Upper lobe of left lung (tissue), 6 donors: ENCODE data around the gene ANKDD1B. TPM values are rescaled to one million over a fixed set of nuclear protein-coding genes. Genes with fewer than 3 reads are reported as not detected.

Experiments
- ATAC-seq, 2 donors: fragments of 200-7000 bp; cut with Tn5 transposase; one replicate each; pipeline ENCODE4 v1.9.1; 2022; ENCODE audit warnings: mild to moderate bottlenecking in 2 of 2, moderate library complexity in 2 of 2; ENCODE audit not compliant: low FRiP score in 2 of 2
- DNase-seq, 2 donors: peaks; one replicate each; pipeline ENCODE4 v3.0.0-alpha.2; 2019 to 2020
- H3K27ac ChIP-seq, 4 donors: fragments of 200-600 bp; sonication (generic); one replicate each; pipeline ENCODE4 v1.5.1; 2016 to 2019
- H3K27me3 ChIP-seq, 4 donors: fragments of 200-600 bp; sonication (generic); one replicate each; pipeline ENCODE4 v1.5.1; 2017 to 2019
- H3K36me3 ChIP-seq, 4 donors: fragments of 200-600 bp; sonication (generic); one replicate each; pipeline ENCODE4 v1.5.1; 2016 to 2019
- H3K4me1 ChIP-seq, 4 donors: fragments of 200-600 bp; sonication (generic); one replicate each; pipeline ENCODE4 v1.5.1; 2018 to 2019
- H3K4me3 ChIP-seq, 4 donors: fragments of 200-600 bp; sonication (generic); one replicate each; pipeline ENCODE4 v1.5.1; 2017 to 2019; ENCODE audit warnings: mild to moderate bottlenecking in 2 of 4, moderate library complexity in 1 of 4
- H3K9me3 ChIP-seq, 4 donors: fragments of 200-600 bp; sonication (generic); one replicate each; pipeline ENCODE4 v1.5.1; 2018 to 2019
- CTCF ChIP-seq, 6 experiments: fragments of 450-650 bp in 4 of 6; fragments of 200-600 bp in 2 of 6; sonication (generic) in 2 of 6; IDR thresholded peaks; one replicate each; pipeline ENCODE4 v1.5.1; 2016 to 2019; ENCODE audit warnings: antibody characterized with exemption in 6 of 6
- EP300 ChIP-seq, 4 donors: sonication (generic); formaldehyde crosslinking; IDR thresholded peaks; one replicate each; pipeline ENCODE4 v1.5.1; 2017; ENCODE audit warnings: antibody characterized with exemption in 4 of 4, control low read depth in 2 of 4
- POLR2A ChIP-seq, 4 donors: fragments of 450-650 bp; IDR thresholded peaks; one replicate each; pipeline ENCODE4 v1.5.1; 2016 to 2017; ENCODE audit warnings: antibody characterized with exemption in 4 of 4, mild to moderate bottlenecking in 2 of 4
- POLR2AphosphoS5 ChIP-seq, 2 donors: sonication (generic); formaldehyde crosslinking; IDR thresholded peaks; one replicate each; pipeline ENCODE4 v1.5.1; 2017; ENCODE audit warnings: antibody characterized with exemption in 2 of 2
- WGBS, 2 donors: methylation state at CpG; one replicate each; pipeline ENCODE4 v1.1.5; 2017 to 2018; 5-methylcytosine and 5-hydroxymethylcytosine counted together
- small RNA-seq, 4 donors: library from RNA; depleted of rRNA; stranded (forward); fragments of <200 nt; gene quantifications; one replicate each; pipeline ENCODE3, GENCODE V24; 2016
- total RNA-seq, 6 donors: library from RNA; depleted of rRNA in 4 of 6; stranded (reverse); fragments of >200 nt in 4 of 6; gene quantifications; one replicate each; pipeline versions ENCODE4 v1.1.0 to v1.2.1, GENCODE V29; 2016 to 2021
- donor health status: DM: no; HTN: no; CAD: no; lungs with moderate emphysema.
- donor health status: DM: no; HTN: yes; CAD: no; lungs with severe emphysema.

Gene ANKDD1B
- total RNA-seq, 6 donors from 2014 or later = 0.67 to 7.3 (median 4.4) TPM

GRCh38 chr5:75716715-75717081, 105.4 kb downstream of the ANKDD1B start:
- Histone ChIP-seq H3K4me1 (peaks cover 4 to 17% (median 9%) of the 10 kb centered on the region in 4 donors), H3K9me3 (no peaks in the 10 kb centered on the region), H3K27ac (peak overlapping the region; percentile 84 to 95 (median 91)), H3K4me3 (peak overlapping the region; percentile 75 to 91 (median 80)), H3K36me3 (peaks cover 0 to 9% (median 0%) of the 10 kb centered on the region in 4 donors), H3K27me3 (no peaks in the 10 kb centered on the region)
- 0% methylated on average over 7 of the region's 7 CpGs for WGBS, 2 donors
- DNase-seq (no peak), ATAC-seq (peak in 1 of 2 donors; percentile 15)
- TF ChIP-seq CTCF (IDR thresholded peaks at IDR 0.05) = no peak
- no peak for TF ChIP-seq EP300 (IDR thresholded peaks at IDR 0.05)
- no peak for TF ChIP-seq POLR2AphosphoS5 (IDR thresholded peaks at IDR 0.05)
- no peak for TF ChIP-seq POLR2A (IDR thresholded peaks at IDR 0.05)

GRCh38 chr5:75717082-75717922, 106.0 kb downstream of the ANKDD1B start, which contains the start of gene POC5:
Gene POC5, minus strand, starts transcription at chr5:75717437. Its CDS starts 4,500 bp downstream, at chr5:75712937.
- Histone ChIP-seq H3K4me3 (peak within 1 kb of the TSS; percentile 75 to 91 (median 80)), H3K9me3 (no peaks in the 10 kb centered on the region), H3K27ac (peak within 1 kb of the TSS; percentile 84 to 95 (median 91)), H3K27me3 (no peaks in the 10 kb centered on the region), H3K4me1 (peaks cover 4 to 17% (median 9%) of the 10 kb centered on the region in 4 donors), H3K36me3 (peaks cover 0 to 7% (median 0%) of the 10 kb centered on the region in 4 donors)
- DNase-seq (peak; percentile 95), ATAC-seq (peak; percentile 99 to 100)
- WGBS, 2 donors = 17 to 23% methylated on average over 31 to 38 of the region's 51 CpGs
- TF ChIP-seq POLR2AphosphoS5 (IDR thresholded peaks at IDR 0.05) (peak; percentile 82), CTCF (IDR thresholded peaks at IDR 0.05) (peak in 2 of 6 experiments; percentile 4 to 6), EP300 (IDR thresholded peaks at IDR 0.05) (no peak), POLR2A (IDR thresholded peaks at IDR 0.05) (peak in 3 of 4 donors; percentile 22 to 74 (median 45))

GRCh38 chr5:75720882-75721281, 109.6 kb downstream of the ANKDD1B start:
- Histone ChIP-seq H3K9me3 (no peaks in the 10 kb centered on the region), H3K36me3 (no peaks in the 10 kb centered on the region), H3K4me3 (no peak overlapping the region), H3K27me3 (no peaks in the 10 kb centered on the region), H3K27ac (no peak overlapping the region), H3K4me1 (peaks cover 4 to 16% (median 7%) of the 10 kb centered on the region in 4 donors)
- no peak for TF ChIP-seq POLR2AphosphoS5 (IDR thresholded peaks at IDR 0.05)
- no peak for TF ChIP-seq EP300 (IDR thresholded peaks at IDR 0.05)
- no peak for TF ChIP-seq CTCF (IDR thresholded peaks at IDR 0.05)
- TF ChIP-seq POLR2A (IDR thresholded peaks at IDR 0.05) = no peak
- ATAC-seq = no peak
- DNase-seq = peak in 1 of 2 donors; percentile 26
- 58 to 88% methylated on average over 5 of the region's 5 CpGs for WGBS, 2 donors

Small RNA genes lying within 50 kb of the gene (small RNA-seq; reads per million reads assigned to genes)
- gene RNU6-680P = 0 reads per million in 4 donors

Other genes starting within 250 kb of the ANKDD1B start
- gene CERT1, start 99.8 kb upstream of the ANKDD1B start, total RNA-seq = 10 to 100 TPM; 22.3 to 79.3 (median 58.0) TPM
- gene POLK, start 99.6 kb upstream of the ANKDD1B start, total RNA-seq = 10 to 100 TPM; 19.2 to 55.3 (median 29.6) TPM
- 10 to 100 TPM in 4 of 6 donors, 1 to 10 TPM in 2; 8.9 to 46.2 (median 12.2) TPM for gene POC5, start 106.0 kb downstream of the ANKDD1B start, total RNA-seq